K562 (cell line): ENCODE data around the gene FASTK. TPM values are rescaled to one million over a fixed set of nuclear protein-coding genes. Genes with fewer than 3 reads are reported as not detected.
A peak's percentile ranks its signal among the peaks of the same experiment; 100 is the strongest.

Experiments
- BRD9 ChIP-seq: fragments of 450-650 bp; IDR thresholded peaks from 2 replicates; pipeline ENCODE4 v1.6.1; 2018; ENCODE audit warnings: low read depth; ENCODE audit not compliant: partially characterized antibody
- DPF2 ChIP-seq: fragments of 450-650 bp; IDR thresholded peaks from 2 replicates; pipeline ENCODE4 v1.6.1; 2016
- FOXA1 ChIP-seq: fragments of 450-650 bp; IDR thresholded peaks from 2 replicates; pipeline ENCODE4 v1.6.1; 2016; ENCODE audit warnings: mild to moderate bottlenecking, borderline replicate concordance
- HLTF ChIP-seq: fragments of 450-650 bp; IDR thresholded peaks from 2 replicates; pipeline ENCODE4 v1.6.1; 2016
- MTF1 ChIP-seq: fragments of 250-450 bp; sonication (Bioruptor Pico); IDR thresholded peaks from 2 replicates; pipeline ENCODE4 v1.9.0; 2021; ENCODE audit warnings: moderate library complexity, mild to moderate bottlenecking, inconsistent platforms, borderline replicate concordance
- NEUROD1 ChIP-seq: fragments of 150-350 bp; IDR thresholded peaks from 2 replicates; pipeline ENCODE4 v1.6.1; 2014; ENCODE audit warnings: borderline replicate concordance, low read length, low read depth; ENCODE audit not compliant: partially characterized antibody
- RUNX1 ChIP-seq: sonication (generic); IDR thresholded peaks from 2 replicates; pipeline ENCODE4 v1.6.1; 2016; ENCODE audit warnings: antibody characterized with exemption, low read depth
- STAT5B ChIP-seq: fragments of 250-450 bp; sonication (Bioruptor Pico); IDR thresholded peaks from 2 replicates; pipeline ENCODE4 v1.8.0; 2021; ENCODE audit warnings: mild to moderate bottlenecking, inconsistent platforms
- TAF1 ChIP-seq: IDR thresholded peaks from 2 replicates; pipeline ENCODE4 v1.6.1; 2011; ENCODE audit warnings: mild to moderate bottlenecking, low read length, moderate library complexity; ENCODE audit not compliant: insufficient read depth, control insufficient read depth, severe bottlenecking; ENCODE audit errors: extremely low read depth
- TAF9B ChIP-seq: fragments of 450-650 bp; IDR thresholded peaks from 2 replicates; pipeline ENCODE4 v1.6.1; 2018; ENCODE audit warnings: mild to moderate bottlenecking; ENCODE audit not compliant: partially characterized antibody
- YY1 ChIP-seq, 3 experiments: IDR thresholded peaks; 2 replicates each; pipeline ENCODE4 v1.6.1; 2011; ENCODE audit warnings: low read length in 2 of 3, mild to moderate bottlenecking in 2 of 3, moderate library complexity in 2 of 3, borderline replicate concordance in 1 of 3, control low read depth in 1 of 3, low read depth in 1 of 3; ENCODE audit not compliant: insufficient read depth in 3 of 3, insufficient replicate concordance in 2 of 3, control insufficient read depth in 1 of 3, insufficient read length in 1 of 3; ENCODE audit errors: extremely low read depth in 1 of 3
- ZSCAN32 ChIP-seq: fragments of 450-650 bp; formaldehyde crosslinking; IDR thresholded peaks from 2 replicates; pipeline ENCODE4 v1.4.0; 2020; ENCODE audit warnings: mild to moderate bottlenecking, moderate library complexity
- polyA plus RNA-seq, 8 experiments: library from polyadenylated mRNA; depleted of rRNA in 4 of 8; stranded (reverse) in 5 of 8; unstranded in 3 of 8; fragments of >200 nt; fragmentation: Nextera tagmentation in 2 of 8; fragmentation: Illumina TruSeq in 1 of 8; extraction: Ambion mirVana in 2 of 8; extraction: Trizol in 1 of 8; gene quantifications; 2 replicates each; pipeline versions ENCODE4 v1.2.1 to v1.2.3, GENCODE V29; 2011 to 2014; ENCODE audit warnings: inconsistent platforms in 1 of 8, missing spikeins in 1 of 8
- total RNA-seq, 7 experiments: library from RNA; depleted of rRNA in 6 of 7; stranded (reverse); fragments of >200 nt in 6 of 7; fragmentation: Illumina TruSeq in 2 of 7; extraction: Trizol in 2 of 7; gene quantifications; 2 replicates each; pipeline versions ENCODE4 v1.2.1 to v1.2.3, GENCODE V29; 2011 to 2021; ENCODE audit warnings: low replicate concordance in 1 of 7
- TF ChIP-seq, protein P1 (sequence below): fragments of 450-650 bp; IDR thresholded peaks from 2 replicates; pipeline ENCODE4 v1.6.1; 2017; ENCODE audit warnings: antibody characterized with exemption, mild to moderate bottlenecking
- TF ChIP-seq, protein P2 (sequence below): fragments of 200-400 bp; formaldehyde crosslinking; IDR thresholded peaks from 2 replicates; pipeline ENCODE4 v1.6.1; 2017; ENCODE audit warnings: mild to moderate bottlenecking, low read depth, low read length, moderate library complexity
- TF ChIP-seq, protein P3 (sequence below), 3 experiments: IDR thresholded peaks in 2 of 3; conservative IDR thresholded peaks in 1 of 3; 2 replicates each; pipeline ENCODE4 v1.5.1; 2011 to 2012; ENCODE audit warnings: low read length in 3 of 3, mild to moderate bottlenecking in 3 of 3, control low read depth in 2 of 3, improper control_type of control experiment in 1 of 3, inconsistent platforms in 1 of 3, low read depth in 1 of 3, mixed read lengths in 1 of 3, moderate library complexity in 1 of 3; ENCODE audit not compliant: insufficient read depth in 2 of 3
- TF ChIP-seq, protein P4 (sequence below): fragments of 250-450 bp; sonication (Bioruptor Pico); IDR thresholded peaks from 2 replicates; pipeline ENCODE4 v1.8.0; 2022; ENCODE audit warnings: moderate library complexity, mild to moderate bottlenecking, inconsistent platforms

Gene FASTK
- total and polyA plus RNA-seq, 9 of the 15 experiments (the other 6 are each of a cell fraction or from before 2014, with no cell fraction given): 0.51 to 150 (median 48.2) TPM

DNA sequence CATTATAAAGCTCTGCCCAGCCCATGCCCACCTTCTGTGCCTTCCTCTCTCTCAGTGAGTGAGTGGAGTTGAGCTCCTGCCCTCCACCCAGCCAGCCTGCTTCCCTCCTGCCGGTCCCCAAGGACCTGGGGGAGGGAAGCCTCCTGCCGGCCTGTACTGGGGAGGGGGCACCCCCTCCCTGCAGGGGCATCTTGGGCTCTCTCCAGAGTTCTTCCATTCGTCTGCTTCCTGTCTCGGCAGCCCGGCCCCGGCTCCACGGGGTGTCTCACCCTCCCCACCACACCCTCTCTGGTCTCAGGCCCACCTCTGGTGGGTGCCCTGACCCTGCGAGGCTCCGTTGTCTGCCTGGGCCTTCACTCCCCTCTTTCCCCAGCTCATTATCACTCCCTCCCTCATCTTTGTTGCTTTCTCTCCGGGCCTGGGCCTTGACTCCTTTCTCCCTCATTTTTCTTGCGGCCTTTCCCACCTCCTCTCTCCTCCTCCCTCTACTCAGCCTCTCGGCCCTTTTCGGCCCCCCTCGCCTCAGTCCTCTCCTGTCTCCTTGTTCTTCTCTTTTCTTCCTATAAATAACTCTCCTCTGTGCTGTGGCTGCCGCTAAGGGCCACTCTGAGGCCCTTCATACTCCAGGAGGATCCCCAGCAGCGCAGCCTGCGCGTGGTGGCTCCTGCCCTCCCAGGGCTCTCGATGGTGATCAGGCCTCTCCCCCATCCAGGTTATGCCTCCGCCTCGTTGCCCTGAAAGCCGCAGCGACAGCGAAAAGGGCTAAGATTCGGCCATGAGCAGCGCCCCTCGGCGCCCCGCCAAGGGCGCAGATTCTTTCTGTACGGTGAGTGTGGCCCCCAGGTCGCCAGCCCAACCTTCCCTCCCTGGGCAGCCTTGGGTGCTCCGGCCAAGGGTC lies 19.1 kb downstream of the FASTK start (continued):
- TF ChIP-seq, protein P1, sequence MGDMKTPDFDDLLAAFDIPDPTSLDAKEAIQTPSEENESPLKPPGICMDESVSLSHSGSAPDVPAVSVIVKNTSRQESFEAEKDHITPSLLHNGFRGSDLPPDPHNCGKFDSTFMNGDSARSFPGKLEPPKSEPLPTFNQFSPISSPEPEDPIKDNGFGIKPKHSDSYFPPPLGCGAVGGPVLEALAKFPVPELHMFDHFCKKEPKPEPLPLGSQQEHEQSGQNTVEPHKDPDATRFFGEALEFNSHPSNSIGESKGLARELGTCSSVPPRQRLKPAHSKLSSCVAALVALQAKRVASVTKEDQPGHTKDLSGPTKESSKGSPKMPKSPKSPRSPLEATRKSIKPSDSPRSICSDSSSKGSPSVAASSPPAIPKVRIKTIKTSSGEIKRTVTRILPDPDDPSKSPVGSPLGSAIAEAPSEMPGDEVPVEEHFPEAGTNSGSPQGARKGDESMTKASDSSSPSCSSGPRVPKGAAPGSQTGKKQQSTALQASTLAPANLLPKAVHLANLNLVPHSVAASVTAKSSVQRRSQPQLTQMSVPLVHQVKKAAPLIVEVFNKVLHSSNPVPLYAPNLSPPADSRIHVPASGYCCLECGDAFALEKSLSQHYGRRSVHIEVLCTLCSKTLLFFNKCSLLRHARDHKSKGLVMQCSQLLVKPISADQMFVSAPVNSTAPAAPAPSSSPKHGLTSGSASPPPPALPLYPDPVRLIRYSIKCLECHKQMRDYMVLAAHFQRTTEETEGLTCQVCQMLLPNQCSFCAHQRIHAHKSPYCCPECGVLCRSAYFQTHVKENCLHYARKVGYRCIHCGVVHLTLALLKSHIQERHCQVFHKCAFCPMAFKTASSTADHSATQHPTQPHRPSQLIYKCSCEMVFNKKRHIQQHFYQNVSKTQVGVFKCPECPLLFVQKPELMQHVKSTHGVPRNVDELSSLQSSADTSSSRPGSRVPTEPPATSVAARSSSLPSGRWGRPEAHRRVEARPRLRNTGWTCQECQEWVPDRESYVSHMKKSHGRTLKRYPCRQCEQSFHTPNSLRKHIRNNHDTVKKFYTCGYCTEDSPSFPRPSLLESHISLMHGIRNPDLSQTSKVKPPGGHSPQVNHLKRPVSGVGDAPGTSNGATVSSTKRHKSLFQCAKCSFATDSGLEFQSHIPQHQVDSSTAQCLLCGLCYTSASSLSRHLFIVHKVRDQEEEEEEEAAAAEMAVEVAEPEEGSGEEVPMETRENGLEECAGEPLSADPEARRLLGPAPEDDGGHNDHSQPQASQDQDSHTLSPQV: no peak
- TF ChIP-seq, protein P2, sequence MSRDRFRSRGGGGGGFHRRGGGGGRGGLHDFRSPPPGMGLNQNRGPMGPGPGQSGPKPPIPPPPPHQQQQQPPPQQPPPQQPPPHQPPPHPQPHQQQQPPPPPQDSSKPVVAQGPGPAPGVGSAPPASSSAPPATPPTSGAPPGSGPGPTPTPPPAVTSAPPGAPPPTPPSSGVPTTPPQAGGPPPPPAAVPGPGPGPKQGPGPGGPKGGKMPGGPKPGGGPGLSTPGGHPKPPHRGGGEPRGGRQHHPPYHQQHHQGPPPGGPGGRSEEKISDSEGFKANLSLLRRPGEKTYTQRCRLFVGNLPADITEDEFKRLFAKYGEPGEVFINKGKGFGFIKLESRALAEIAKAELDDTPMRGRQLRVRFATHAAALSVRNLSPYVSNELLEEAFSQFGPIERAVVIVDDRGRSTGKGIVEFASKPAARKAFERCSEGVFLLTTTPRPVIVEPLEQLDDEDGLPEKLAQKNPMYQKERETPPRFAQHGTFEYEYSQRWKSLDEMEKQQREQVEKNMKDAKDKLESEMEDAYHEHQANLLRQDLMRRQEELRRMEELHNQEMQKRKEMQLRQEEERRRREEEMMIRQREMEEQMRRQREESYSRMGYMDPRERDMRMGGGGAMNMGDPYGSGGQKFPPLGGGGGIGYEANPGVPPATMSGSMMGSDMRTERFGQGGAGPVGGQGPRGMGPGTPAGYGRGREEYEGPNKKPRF: no peak
- TF ChIP-seq TAF1 (no peak), BRD9 (no peak), HLTF (peak; percentile 52; the same call in 1 of the 2 replicates), NEUROD1 (no peak), TAF9B (no peak), YY1 (IDR thresholded peaks at IDR 0.05; ENCODE audit: borderline replicate concordance in 1 of 3, control insufficient read depth in 1 of 3, extremely low read depth in 1 of 3, insufficient read depth in 3 of 3, insufficient read length in 1 of 3, insufficient replicate concordance in 2 of 3, low read depth in 1 of 3, low read length in 2 of 3) (peak in 1 of 3 experiments; percentile 8), DPF2 (peak; percentile 47), ZSCAN32 (no peak), FOXA1 (no peak), RUNX1 (0 out of 2 replicates have a peak, but pooled peaks have one; percentile 56), STAT5B (no peak), MTF1 (CRISPR knock-in tag) (no peak)
- TF ChIP-seq, protein P3, sequence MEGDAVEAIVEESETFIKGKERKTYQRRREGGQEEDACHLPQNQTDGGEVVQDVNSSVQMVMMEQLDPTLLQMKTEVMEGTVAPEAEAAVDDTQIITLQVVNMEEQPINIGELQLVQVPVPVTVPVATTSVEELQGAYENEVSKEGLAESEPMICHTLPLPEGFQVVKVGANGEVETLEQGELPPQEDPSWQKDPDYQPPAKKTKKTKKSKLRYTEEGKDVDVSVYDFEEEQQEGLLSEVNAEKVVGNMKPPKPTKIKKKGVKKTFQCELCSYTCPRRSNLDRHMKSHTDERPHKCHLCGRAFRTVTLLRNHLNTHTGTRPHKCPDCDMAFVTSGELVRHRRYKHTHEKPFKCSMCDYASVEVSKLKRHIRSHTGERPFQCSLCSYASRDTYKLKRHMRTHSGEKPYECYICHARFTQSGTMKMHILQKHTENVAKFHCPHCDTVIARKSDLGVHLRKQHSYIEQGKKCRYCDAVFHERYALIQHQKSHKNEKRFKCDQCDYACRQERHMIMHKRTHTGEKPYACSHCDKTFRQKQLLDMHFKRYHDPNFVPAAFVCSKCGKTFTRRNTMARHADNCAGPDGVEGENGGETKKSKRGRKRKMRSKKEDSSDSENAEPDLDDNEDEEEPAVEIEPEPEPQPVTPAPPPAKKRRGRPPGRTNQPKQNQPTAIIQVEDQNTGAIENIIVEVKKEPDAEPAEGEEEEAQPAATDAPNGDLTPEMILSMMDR (IDR thresholded peaks at IDR 0.05 in 2 of 3, conservative IDR thresholded peaks at IDR 0.05 in 1 of 3; ENCODE audit: insufficient read depth in 2 of 3, low read depth in 1 of 3, low read length in 3 of 3): 0 out of 6 replicates have a peak, but pooled peaks of 1 of the 3 experiments have one; percentile 0
- TF ChIP-seq, protein P4, sequence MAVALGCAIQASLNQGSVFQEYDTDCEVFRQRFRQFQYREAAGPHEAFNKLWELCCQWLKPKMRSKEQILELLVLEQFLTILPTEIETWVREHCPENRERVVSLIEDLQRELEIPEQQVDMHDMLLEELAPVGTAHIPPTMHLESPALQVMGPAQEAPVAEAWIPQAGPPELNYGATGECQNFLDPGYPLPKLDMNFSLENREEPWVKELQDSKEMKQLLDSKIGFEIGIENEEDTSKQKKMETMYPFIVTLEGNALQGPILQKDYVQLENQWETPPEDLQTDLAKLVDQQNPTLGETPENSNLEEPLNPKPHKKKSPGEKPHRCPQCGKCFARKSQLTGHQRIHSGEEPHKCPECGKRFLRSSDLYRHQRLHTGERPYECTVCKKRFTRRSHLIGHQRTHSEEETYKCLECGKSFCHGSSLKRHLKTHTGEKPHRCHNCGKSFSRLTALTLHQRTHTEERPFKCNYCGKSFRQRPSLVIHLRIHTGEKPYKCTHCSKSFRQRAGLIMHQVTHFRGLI (CRISPR knock-in tag): no peak
